Activated CD4-positive, alpha-beta T cell treated with anti-CD3 and anti-CD28 coated beads for 36 hours (primary cell): ENCODE measurements around the gene NAIP. TPM values are rescaled to one million over a fixed set of nuclear protein-coding genes. Genes with fewer than 3 reads are reported as not detected.

Source experiments
- total RNA-seq, 2 experiments: library from RNA; stranded (reverse); gene quantifications; one replicate each; pipeline ENCODE4 v1.2.3, GENCODE V29; 2021

The NAIP gene
- total RNA-seq, 2 experiments from 2014 or later: 0.91 to 1.5 TPM

Other genes with a start within 250 kb of the NAIP start
- 1 to 10 TPM; 1.1 to 4.3 TPM for gene SERF1A, start 124.7 kb downstream of the NAIP start, total RNA-seq
- gene SMN1, start 100.3 kb downstream of the NAIP start, total RNA-seq: 10 to 100 TPM; 65.3 to 75.9 TPM
- 10 to 100 TPM; 22.7 to 26.9 TPM for gene GTF2H2, start 42.3 kb upstream of the NAIP start, total RNA-seq